Stomach (tissue), 4 donors: Measurements from ENCODE around the gene TBRG4.

Source experiments
- EP300 ChIP-seq: sonication (generic); formaldehyde crosslinking; IDR thresholded peaks from one replicate; pipeline ENCODE4 v1.6.1; 2017; ENCODE audit warnings: antibody characterized with exemption
- POLR2A ChIP-seq, 4 donors: fragments of 450-650 bp; IDR thresholded peaks; one replicate each; pipeline ENCODE4 v1.6.1; 2016; ENCODE audit warnings: antibody characterized with exemption in 4 of 4, control low read depth in 2 of 4, mild to moderate bottlenecking in 1 of 4, moderate library complexity in 1 of 4
- POLR2AphosphoS5 ChIP-seq, 3 donors: sonication (generic); formaldehyde crosslinking; IDR thresholded peaks; one replicate each; pipeline ENCODE4 v1.6.1; 2016; ENCODE audit warnings: antibody characterized with exemption in 3 of 3
- TF ChIP-seq, protein P1 (sequence below), 7 experiments: fragments of 450-650 bp in 4 of 7; fragments of 200-600 bp in 3 of 7; sonication (generic) in 3 of 7; IDR thresholded peaks; one replicate each; pipeline ENCODE4 v1.5.1; 2016 to 2019; ENCODE audit warnings: antibody characterized with exemption in 7 of 7, control low read depth in 2 of 7, mild to moderate bottlenecking in 1 of 7

GRCh38 chr7:45143616-45144015 lies 32.1 kb upstream of the TBRG4 start:
- TF ChIP-seq EP300 = no peak
- TF ChIP-seq, protein P1, sequence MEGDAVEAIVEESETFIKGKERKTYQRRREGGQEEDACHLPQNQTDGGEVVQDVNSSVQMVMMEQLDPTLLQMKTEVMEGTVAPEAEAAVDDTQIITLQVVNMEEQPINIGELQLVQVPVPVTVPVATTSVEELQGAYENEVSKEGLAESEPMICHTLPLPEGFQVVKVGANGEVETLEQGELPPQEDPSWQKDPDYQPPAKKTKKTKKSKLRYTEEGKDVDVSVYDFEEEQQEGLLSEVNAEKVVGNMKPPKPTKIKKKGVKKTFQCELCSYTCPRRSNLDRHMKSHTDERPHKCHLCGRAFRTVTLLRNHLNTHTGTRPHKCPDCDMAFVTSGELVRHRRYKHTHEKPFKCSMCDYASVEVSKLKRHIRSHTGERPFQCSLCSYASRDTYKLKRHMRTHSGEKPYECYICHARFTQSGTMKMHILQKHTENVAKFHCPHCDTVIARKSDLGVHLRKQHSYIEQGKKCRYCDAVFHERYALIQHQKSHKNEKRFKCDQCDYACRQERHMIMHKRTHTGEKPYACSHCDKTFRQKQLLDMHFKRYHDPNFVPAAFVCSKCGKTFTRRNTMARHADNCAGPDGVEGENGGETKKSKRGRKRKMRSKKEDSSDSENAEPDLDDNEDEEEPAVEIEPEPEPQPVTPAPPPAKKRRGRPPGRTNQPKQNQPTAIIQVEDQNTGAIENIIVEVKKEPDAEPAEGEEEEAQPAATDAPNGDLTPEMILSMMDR (IDR thresholded peaks at IDR 0.05) = no peak
- TF ChIP-seq POLR2A (IDR thresholded peaks at IDR 0.05) = no peak
- TF ChIP-seq POLR2AphosphoS5 (IDR thresholded peaks at IDR 0.05) = no peak
